SK-N-SH treated with all-trans-retinoic acid at 6 μM for 48 hours (cell line): Measurements from ENCODE around the gene DNAI4.

Source experiments
- ATAC-seq: fragments of 200-7000 bp; cut with Tn5 transposase; 3 replicates; pipeline ENCODE4 v1.9.1; 2020; ENCODE audit warnings: mild to moderate bottlenecking, moderate library complexity
- BACH2 ChIP-seq: fragments of 250-450 bp; sonication (Bioruptor Pico); IDR thresholded peaks from 2 replicates; pipeline ENCODE4 v1.9.0; 2021; ENCODE audit warnings: mild to moderate bottlenecking, borderline replicate concordance
- CSDC2 ChIP-seq: fragments of 250-450 bp; sonication (Bioruptor Pico); IDR thresholded peaks from 2 replicates; pipeline ENCODE4 v1.5.0; 2020; ENCODE audit warnings: mild to moderate bottlenecking, moderate library complexity
- ESRRG ChIP-seq: fragments of 250-450 bp; sonication (Bioruptor Pico); IDR thresholded peaks from 2 replicates; pipeline ENCODE4 v1.6.1; 2021; ENCODE audit warnings: mild to moderate bottlenecking
- GLIS3 ChIP-seq: fragments of 250-450 bp; sonication (Bioruptor Pico); IDR thresholded peaks from 2 replicates; pipeline ENCODE4 v1.5.0; 2020; ENCODE audit warnings: mild to moderate bottlenecking, moderate library complexity
- OSR1 ChIP-seq: fragments of 250-450 bp; sonication (Bioruptor Pico); IDR thresholded peaks from 2 replicates; pipeline ENCODE4 v1.8.0; 2022; ENCODE audit warnings: moderate library complexity, mild to moderate bottlenecking, inconsistent platforms
- RARB ChIP-seq: fragments of 250-450 bp; sonication (Bioruptor Pico); IDR thresholded peaks from 2 replicates; pipeline ENCODE4 v1.8.0; 2021; ENCODE audit warnings: mild to moderate bottlenecking, moderate library complexity
- SNAI2 ChIP-seq: fragments of 250-450 bp; sonication (Bioruptor Pico); IDR thresholded peaks from 2 replicates; pipeline ENCODE4 v1.5.0; 2020; ENCODE audit warnings: mild to moderate bottlenecking, moderate library complexity
- TCF4 ChIP-seq: fragments of 250-450 bp; sonication (Bioruptor Pico); IDR thresholded peaks from 2 replicates; pipeline ENCODE4 v1.8.0; 2021; ENCODE audit warnings: mild to moderate bottlenecking, moderate library complexity, borderline replicate concordance
- TOX ChIP-seq: fragments of 250-450 bp; sonication (Bioruptor Pico); IDR thresholded peaks from 2 replicates; pipeline ENCODE4 v1.8.0; 2021; ENCODE audit warnings: mild to moderate bottlenecking, moderate library complexity, borderline replicate concordance
- ZC3H10 ChIP-seq: fragments of 250-450 bp; sonication (Bioruptor Pico); IDR thresholded peaks from 2 replicates; pipeline ENCODE4 v1.5.1; 2021; ENCODE audit warnings: mild to moderate bottlenecking, moderate library complexity
- ZFP3 ChIP-seq: fragments of 250-450 bp; sonication (Bioruptor Pico); IDR thresholded peaks from 2 replicates; pipeline ENCODE4 v1.5.0; 2020; ENCODE audit warnings: mild to moderate bottlenecking, moderate library complexity
- ZFP30 ChIP-seq: fragments of 450-650 bp; formaldehyde crosslinking; IDR thresholded peaks from 2 replicates; pipeline ENCODE4 v1.5.0; 2022; ENCODE audit warnings: mild to moderate bottlenecking, moderate library complexity
- ZNF70 ChIP-seq: fragments of 450-650 bp; formaldehyde crosslinking; IDR thresholded peaks from 2 replicates; pipeline ENCODE4 v1.5.0; 2020; ENCODE audit warnings: mild to moderate bottlenecking, moderate library complexity
- ZNF8 ChIP-seq: fragments of 450-650 bp; formaldehyde crosslinking; IDR thresholded peaks from 2 replicates; pipeline ENCODE4 v1.5.0; 2020; ENCODE audit warnings: mild to moderate bottlenecking, moderate library complexity
- TF ChIP-seq, protein P1 (sequence below): fragments of 250-450 bp; sonication (Bioruptor Pico); IDR thresholded peaks from 2 replicates; pipeline ENCODE4 v1.5.1; 2020; ENCODE audit warnings: low read depth, mild to moderate bottlenecking, moderate library complexity
- TF ChIP-seq, protein P2 (sequence below): fragments of 250-450 bp; sonication (Bioruptor Pico); IDR thresholded peaks from 2 replicates; pipeline ENCODE4 v1.5.1; 2021; ENCODE audit warnings: mild to moderate bottlenecking, moderate library complexity
- TF ChIP-seq, protein P3 (sequence below): fragments of 250-450 bp; sonication (Bioruptor Pico); IDR thresholded peaks from 2 replicates; pipeline ENCODE4 v1.5.0; 2020; ENCODE audit warnings: mild to moderate bottlenecking, moderate library complexity
- TF ChIP-seq, protein P4 (sequence below): fragments of 250-450 bp; sonication (Bioruptor Pico); IDR thresholded peaks from 2 replicates; pipeline ENCODE4 v1.8.0; 2020; ENCODE audit warnings: mild to moderate bottlenecking, moderate library complexity, borderline replicate concordance

Gene DNAI4

DNA sequence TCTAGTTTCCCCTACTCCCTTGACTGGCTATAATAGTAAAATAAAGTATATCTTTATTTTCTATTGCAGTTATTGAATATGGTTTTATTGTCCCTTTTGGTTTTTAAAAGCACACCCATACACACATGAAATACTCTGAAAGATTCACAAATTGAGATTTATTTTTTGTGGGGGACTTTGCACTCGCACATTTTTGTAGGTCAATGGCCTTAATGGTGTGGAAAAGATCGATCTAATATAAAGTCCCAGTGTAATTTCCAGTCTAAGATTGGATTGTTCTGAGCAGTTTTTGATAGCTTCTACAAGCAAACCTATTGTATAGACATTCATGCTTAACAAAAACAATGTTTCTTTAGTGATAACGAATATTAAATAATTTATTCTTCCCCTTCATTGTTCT is 64.1 kb downstream of the DNAI4 start:
- no peak for ATAC-seq
- no peak for TF ChIP-seq CSDC2

DNA sequence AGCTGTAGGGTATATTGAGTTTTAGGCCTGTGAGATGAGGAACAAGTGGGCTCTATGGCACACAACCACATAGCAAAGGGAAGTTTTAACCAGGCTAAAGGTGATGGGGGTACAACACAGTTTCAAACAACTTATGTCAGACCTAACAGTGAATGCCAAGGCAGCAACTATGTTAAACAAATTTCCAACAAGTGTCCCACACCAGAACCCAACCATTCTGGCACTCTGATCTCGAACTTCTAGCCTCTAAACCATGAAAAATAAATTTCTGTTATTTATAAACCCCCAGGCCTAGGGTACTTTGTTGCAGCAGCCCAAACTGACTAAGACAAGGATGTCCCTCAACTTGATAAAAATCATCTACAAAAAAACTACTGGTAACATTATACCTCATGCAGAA is 71.3 kb downstream of the DNAI4 start:
- TF ChIP-seq, protein P1, sequence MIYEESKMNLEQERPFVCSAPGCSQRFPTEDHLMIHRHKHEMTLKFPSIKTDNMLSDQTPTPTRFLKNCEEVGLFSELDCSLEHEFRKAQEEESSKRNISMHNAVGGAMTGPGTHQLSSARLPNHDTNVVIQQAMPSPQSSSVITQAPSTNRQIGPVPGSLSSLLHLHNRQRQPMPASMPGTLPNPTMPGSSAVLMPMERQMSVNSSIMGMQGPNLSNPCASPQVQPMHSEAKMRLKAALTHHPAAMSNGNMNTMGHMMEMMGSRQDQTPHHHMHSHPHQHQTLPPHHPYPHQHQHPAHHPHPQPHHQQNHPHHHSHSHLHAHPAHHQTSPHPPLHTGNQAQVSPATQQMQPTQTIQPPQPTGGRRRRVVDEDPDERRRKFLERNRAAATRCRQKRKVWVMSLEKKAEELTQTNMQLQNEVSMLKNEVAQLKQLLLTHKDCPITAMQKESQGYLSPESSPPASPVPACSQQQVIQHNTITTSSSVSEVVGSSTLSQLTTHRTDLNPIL (CRISPR knock-in tag): no peak
- TF ChIP-seq ZNF70 (CRISPR knock-in tag): no peak
- TF ChIP-seq, protein P2, sequence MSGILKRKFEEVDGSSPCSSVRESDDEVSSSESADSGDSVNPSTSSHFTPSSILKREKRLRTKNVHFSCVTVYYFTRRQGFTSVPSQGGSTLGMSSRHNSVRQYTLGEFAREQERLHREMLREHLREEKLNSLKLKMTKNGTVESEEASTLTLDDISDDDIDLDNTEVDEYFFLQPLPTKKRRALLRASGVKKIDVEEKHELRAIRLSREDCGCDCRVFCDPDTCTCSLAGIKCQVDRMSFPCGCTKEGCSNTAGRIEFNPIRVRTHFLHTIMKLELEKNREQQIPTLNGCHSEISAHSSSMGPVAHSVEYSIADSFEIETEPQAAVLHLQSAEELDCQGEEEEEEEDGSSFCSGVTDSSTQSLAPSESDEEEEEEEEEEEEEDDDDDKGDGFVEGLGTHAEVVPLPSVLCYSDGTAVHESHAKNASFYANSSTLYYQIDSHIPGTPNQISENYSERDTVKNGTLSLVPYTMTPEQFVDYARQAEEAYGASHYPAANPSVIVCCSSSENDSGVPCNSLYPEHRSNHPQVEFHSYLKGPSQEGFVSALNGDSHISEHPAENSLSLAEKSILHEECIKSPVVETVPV (CRISPR knock-in tag): no peak
- TF ChIP-seq OSR1 (CRISPR knock-in tag): no peak
- no peak for TF ChIP-seq TOX (CRISPR knock-in tag)
- no peak for TF ChIP-seq RARB (CRISPR knock-in tag)
- no peak for TF ChIP-seq CSDC2
- TF ChIP-seq, protein P3, sequence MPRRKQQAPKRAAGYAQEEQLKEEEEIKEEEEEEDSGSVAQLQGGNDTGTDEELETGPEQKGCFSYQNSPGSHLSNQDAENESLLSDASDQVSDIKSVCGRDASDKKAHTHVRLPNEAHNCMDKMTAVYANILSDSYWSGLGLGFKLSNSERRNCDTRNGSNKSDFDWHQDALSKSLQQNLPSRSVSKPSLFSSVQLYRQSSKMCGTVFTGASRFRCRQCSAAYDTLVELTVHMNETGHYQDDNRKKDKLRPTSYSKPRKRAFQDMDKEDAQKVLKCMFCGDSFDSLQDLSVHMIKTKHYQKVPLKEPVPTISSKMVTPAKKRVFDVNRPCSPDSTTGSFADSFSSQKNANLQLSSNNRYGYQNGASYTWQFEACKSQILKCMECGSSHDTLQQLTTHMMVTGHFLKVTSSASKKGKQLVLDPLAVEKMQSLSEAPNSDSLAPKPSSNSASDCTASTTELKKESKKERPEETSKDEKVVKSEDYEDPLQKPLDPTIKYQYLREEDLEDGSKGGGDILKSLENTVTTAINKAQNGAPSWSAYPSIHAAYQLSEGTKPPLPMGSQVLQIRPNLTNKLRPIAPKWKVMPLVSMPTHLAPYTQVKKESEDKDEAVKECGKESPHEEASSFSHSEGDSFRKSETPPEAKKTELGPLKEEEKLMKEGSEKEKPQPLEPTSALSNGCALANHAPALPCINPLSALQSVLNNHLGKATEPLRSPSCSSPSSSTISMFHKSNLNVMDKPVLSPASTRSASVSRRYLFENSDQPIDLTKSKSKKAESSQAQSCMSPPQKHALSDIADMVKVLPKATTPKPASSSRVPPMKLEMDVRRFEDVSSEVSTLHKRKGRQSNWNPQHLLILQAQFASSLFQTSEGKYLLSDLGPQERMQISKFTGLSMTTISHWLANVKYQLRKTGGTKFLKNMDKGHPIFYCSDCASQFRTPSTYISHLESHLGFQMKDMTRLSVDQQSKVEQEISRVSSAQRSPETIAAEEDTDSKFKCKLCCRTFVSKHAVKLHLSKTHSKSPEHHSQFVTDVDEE (CRISPR knock-in tag): no peak
- no peak for ATAC-seq

DNA sequence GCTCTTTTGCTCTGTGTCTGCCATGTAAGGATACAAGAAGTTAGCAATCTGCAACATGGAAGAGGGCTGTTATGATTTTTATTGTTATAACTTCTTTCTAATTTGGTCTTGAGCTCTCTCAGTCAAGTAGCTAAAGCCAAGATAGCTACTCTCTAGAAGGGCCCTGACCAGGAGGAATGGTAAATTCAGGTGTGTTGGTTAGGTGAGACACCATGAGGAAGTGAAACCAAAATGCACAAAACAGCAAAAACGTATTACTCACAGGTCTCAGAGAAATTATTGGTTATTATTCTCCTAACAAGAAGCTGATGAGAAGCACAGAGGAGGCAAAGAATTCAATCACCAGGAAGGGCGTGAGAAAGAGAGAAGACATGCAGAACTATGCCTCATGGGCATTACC is 71.8 kb downstream of the DNAI4 start:
- ATAC-seq: no peak
- TF ChIP-seq ZC3H10: no peak
- TF ChIP-seq SNAI2 (CRISPR knock-in tag): no peak
- no peak for TF ChIP-seq ZFP30 (CRISPR knock-in tag)
- TF ChIP-seq BACH2 (CRISPR knock-in tag): no peak
- TF ChIP-seq ZNF8 (CRISPR knock-in tag): no peak
- no peak for TF ChIP-seq ZFP3 (CRISPR knock-in tag)
- TF ChIP-seq CSDC2: no peak
- TF ChIP-seq TOX (CRISPR knock-in tag): no peak
- no peak for TF ChIP-seq ZNF70 (CRISPR knock-in tag)
- no peak for TF ChIP-seq ESRRG
- TF ChIP-seq, all 23 proteins: peak for 0

DNA sequence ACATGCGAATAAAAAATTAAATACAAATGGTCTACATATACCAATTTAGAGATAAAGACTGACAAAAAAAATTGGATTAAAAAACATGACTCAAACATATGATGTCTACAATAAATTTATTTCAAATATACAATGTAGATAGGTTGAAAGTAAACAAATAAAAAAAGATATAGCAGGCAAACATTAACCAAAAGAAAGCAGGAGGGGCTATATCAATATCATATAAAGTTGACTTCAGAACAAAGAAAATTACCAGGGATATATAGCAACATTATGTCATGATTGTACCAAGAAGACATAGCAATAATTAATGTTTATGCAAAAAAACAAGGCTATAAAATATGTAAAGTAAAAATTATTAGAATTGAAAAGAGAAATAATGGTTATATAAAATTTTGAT is 73.7 kb downstream of the DNAI4 start:
- TF ChIP-seq GLIS3 (CRISPR knock-in tag) (no peak), BACH2 (CRISPR knock-in tag) (no peak), ZNF70 (CRISPR knock-in tag) (no peak), ZC3H10 (no peak), TCF4 (CRISPR knock-in tag) (no peak), ZFP30 (CRISPR knock-in tag) (no peak), CSDC2 (no peak), RARB (CRISPR knock-in tag) (no peak), ZFP3 (CRISPR knock-in tag) (no peak), ESRRG (no peak)
- TF ChIP-seq, protein P2 (CRISPR knock-in tag): no peak
- TF ChIP-seq, protein P4, sequence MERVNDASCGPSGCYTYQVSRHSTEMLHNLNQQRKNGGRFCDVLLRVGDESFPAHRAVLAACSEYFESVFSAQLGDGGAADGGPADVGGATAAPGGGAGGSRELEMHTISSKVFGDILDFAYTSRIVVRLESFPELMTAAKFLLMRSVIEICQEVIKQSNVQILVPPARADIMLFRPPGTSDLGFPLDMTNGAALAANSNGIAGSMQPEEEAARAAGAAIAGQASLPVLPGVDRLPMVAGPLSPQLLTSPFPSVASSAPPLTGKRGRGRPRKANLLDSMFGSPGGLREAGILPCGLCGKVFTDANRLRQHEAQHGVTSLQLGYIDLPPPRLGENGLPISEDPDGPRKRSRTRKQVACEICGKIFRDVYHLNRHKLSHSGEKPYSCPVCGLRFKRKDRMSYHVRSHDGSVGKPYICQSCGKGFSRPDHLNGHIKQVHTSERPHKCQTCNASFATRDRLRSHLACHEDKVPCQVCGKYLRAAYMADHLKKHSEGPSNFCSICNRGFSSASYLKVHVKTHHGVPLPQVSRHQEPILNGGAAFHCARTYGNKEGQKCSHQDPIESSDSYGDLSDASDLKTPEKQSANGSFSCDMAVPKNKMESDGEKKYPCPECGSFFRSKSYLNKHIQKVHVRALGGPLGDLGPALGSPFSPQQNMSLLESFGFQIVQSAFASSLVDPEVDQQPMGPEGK (CRISPR knock-in tag): no peak
- ATAC-seq: no peak

DNA sequence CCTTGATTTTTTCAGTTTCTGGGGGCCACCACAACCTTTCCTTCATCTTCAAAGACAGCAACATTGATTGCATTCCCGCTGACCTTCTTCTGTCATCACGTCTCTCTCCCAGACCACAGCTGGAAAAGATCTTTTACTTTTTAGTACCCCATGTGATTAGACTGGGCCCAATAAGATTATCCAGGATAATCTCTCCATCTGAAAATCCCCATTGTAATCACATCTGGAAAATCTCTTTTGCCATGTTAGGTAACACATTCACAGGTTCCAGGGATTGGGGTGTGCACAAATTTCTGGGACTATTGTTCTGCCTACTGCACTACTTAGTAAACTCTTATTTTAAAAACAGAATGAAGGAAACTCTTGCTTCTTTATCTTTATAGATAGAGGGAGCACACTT is 76.5 kb downstream of the DNAI4 start:
- ATAC-seq: no peak
- TF ChIP-seq, protein P3 (CRISPR knock-in tag): no peak
- no peak for TF ChIP-seq CSDC2
